H1 (cell line): Measurements from ENCODE around the gene CHAT.

Experiments used
- ASH2L ChIP-seq: fragments of 200-600, 300-600 bp; sonication (generic); IDR thresholded peaks from one replicate; pipeline ENCODE4 v1.7.1; 2017; ENCODE audit warnings: low read length
- POLR2A ChIP-seq, 2 experiments: IDR thresholded peaks; 1 replicate in 1 of 2; 2 replicates in 1 of 2; pipeline ENCODE4 v1.6.1; 2011; ENCODE audit warnings: low read depth in 2 of 2, low read length in 2 of 2, mild to moderate bottlenecking in 2 of 2; ENCODE audit errors: control extremely low read depth in 1 of 2
- SIN3A ChIP-seq, 2 experiments: IDR thresholded peaks in 1 of 2; conservative IDR thresholded peaks in 1 of 2; 2 replicates each; pipeline ENCODE4 v1.6.1; 2011 to 2012; ENCODE audit warnings: low read length in 2 of 2, improper control_type of control experiment in 1 of 2, low read depth in 1 of 2, mild to moderate bottlenecking in 1 of 2

- TF ChIP-seq POLR2A (IDR thresholded peaks at IDR 0.05; ENCODE audit: control extremely low read depth in 1 of 2, low read depth in 2 of 2, low read length in 2 of 2) (no peak), SIN3A (conservative IDR thresholded peaks at IDR 0.05 in 1 of 2, IDR thresholded peaks at IDR 0.05 in 1 of 2; ENCODE audit: low read depth in 1 of 2, low read length in 2 of 2) (no peak), ASH2L (no peak)
Measured at GRCh38 chr10:49594594-49594993, 19.2 kb upstream of the CHAT start.
